ENCODE data around the gene ESPN.
"Not testable (repeated sequence)": the region's sequence is repeated elsewhere in the genome, so short reads cannot be mapped to it uniquely, and the experiment has no call there.

ESPN gene

DNA sequence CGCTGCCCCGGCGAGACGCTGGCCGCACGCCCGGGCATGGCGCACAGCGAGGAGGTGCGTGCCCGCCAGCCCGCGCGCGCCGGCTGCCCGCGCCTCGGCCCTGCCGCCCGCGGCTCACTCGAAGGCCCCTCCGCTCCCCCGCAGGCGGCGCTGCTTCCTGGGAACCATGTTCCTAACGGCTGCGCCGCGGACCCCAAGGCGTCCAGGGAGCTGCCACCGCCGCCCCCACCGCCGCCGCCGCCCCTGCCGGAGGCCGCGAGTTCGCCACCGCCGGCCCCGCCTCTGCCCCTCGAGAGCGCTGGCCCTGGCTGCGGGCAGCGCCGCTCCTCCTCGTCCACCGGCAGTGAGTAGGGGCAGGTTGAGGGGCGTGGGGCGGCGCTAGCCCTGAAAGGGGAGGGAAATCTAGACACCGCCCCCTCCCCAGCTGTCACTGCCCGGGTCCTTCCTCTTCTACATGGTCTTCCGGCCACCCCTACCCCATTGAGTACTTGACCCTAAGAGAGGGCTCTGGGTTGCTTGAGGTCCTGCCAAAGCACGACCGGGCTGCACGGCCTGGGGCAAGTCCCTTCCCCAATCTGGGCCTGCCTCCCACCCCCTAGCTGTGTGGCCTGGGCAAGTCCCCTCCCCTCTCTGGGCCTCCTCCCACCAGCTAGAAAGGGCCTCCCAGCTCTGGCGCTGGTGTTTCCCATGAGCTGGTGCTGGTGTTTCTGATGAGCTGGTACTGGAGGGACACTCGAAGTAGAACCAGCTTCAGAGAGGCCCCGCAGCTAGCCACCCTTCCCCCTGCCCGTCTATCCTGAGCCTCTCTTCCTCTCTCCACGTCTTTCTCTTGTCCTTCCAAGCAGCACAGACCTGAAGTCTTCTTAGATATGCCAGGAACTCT, 24.4 kb downstream of the ESPN start:
- DNase-seq = no peak

DNA sequence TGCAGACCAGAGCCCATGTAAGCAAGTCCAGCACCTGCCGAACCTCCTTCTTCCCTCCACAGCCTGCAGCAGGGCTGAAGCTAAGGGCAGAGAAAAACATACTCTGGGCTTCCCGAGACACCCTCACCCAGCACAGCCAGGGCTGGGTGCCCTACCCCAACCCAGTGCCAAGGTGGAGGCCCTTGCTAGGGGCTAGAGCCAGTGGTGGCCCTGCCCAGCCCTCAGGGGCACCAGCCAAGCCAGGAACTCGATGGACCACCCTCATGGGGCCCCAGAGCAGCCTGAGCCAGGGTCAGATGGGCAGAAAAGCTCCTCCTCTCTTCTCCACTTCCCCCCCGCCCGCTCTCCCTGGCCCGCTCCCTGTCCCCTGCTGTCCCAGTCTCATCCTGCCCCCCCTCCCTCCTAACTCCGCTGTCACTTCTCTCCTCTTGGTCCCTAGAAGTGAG, 25.5 kb downstream of the ESPN start:
- DNase-seq = no peak

DNA sequence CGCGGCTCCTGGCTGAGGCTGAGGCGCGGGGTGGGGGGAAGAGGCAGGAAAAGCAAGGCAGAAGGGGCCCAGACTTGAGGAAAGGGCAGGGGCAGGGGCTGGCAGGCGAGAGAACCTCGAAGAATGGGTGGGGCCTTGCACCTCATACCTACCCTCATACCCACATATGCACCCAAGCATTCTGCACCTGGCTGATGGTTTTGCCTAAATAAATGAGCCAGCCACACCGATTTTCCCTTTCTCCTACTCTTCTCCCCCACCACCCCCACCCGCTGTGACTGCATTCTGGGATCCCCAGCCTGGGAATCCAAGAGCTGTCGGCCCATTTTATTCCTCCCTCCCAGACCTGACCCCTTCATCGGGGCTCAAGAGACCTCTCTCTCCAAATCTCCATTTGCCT, 25.9 kb downstream of the ESPN start:
- DNase-seq = not testable (repeated sequence)

DNA sequence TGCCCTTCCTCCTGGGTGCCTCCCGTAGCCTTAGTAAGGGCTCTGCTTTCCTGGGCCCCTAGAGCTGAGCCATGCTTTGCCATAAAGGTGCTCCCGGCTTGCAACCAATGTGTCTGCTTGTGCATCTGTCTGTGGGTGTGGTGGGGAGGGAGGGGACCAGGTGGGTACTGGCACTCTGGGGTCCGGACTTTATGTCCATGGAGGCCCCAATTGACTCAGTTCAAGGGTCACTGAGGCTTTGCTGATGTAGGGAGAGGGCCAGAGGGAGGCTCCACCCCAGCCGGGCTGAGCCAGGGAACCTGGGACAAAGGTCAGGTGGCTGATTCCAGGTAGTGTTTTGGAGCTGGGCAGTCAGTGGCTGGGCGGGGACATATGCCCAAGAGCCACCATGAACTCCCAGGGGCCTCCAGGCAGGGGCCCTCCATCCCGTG, 26.4 kb downstream of the ESPN start:
- no peak for DNase-seq

DNA sequence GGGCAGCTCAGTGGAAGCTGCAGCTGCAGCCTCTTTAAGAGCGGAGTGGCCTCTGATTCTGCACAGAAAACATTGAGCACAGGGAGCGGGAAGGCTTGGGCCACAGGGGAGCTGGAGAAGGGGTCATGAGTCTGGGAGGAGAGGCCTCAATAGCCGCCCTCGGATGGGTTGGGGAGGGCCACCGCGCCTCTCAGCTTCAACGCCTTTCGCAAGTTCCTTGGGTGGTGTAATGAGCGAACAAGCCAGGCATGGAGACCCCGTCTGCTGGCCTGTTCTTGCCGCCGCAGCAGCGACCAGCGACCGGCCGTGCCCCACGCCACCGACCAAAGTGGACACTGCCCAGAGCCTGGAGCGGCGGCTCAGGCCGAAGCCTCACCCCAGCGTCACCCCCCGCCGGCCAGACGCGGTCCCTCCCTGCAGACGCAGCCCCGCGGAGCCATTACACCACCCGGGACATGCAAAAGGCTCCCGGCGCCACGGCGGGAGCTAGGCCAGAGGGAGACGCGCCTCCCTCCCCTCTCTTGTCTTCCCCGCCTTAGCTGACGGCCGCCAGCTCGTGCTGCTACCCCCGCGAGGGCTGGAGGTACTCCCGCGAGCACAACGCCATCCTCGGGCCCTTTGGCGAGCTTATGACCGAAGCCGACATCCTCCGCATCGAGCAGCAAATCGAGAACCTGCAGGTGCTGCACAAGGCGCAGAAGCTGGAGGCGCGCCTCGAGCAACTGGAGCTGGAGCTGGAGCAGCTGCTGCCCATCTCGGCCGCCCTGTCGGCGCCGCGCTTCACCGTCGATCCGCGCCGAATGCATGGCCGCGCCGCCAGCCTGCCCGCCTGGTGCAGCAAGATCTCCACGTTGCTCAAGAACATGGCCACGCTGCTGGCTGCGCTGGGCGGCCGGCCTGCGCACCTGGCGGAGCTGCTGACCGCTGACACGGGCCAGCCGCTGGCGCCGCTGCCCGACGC, 29.6 kb downstream of the ESPN start:
- not testable (repeated sequence) for DNase-seq

DNA sequence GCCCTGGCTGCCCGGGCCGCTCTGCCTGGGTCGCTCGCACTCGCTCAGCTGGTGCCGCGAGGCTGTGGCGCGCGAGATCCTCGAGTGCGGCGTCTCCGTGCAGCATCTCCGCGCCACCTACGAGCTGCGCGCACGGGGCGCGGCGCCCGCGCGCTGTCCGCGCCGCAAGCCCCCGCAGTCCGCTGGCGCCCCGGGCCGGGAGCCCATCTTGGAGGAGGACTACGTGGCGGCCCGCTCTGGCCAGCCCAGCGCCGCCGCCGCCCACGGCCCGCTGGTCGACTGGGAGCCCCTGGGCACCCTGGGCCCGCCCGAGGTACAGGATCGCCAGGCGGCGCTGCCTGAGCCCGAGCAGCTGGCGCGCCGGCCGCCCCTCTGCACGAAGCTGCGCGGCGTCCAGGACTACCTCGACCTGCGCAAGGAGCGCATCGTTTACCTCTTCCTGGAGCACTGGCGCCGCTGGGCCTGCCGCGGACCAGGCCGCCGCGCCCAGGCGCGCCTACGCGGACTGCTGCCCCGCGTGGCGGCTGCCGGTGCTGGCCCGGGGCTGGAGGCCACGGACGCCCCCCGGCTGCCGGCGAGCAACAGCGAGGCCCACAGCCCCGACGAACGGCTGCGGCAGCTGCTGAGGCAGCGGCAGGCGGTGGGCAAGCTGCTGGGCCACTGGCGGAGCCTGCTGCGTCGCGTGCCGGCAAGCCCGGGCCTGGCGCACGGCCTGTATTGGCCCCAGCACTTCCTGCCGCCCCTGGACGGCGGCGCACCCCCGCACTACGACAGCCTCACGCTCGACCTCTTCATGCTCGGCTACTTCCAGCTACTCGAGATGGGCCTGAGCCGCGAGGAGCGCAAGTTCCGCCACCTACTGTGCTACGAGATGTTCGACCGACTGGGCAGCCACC, 30.5 kb downstream of the ESPN start:
- DNase-seq = peak in 1 of 4 experiments; percentile 17

DNA sequence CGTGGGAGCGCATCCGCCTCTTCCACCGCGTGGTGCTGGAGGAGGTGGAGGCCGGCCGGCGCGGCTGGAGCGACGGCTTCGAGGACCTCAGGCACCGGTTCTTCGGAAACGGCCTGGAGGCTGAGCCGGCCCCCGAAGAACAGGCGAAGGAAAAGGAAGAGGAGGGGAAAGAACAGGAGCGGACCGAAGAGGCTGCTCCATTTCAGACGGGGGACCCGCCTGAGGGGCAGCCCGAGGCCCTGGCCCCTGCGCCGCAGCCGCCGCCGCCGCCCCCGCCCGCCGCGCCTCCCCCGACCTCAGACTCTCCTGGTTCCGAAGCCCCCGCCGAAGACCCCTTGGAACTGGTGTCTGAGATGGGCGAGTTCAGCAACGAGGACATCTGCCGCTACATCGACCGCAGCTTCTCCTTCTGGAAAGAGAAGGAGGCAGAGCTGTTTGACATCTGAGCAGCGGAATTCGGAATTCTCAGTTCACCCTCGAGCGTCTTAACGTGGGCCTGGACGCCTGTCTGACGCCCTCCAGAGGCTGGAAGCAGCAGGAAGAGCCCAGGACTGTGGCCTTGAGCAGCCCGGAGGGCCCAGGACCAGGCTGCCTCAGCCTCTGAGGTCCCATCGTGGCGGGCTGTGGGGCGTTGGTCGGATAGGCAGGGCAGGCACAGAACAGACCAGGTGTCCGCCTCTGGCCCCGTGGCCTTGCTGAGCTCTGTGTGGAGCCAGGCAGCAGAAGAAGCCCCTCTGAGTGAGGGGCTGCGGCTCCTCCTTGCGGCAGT, 31.4 kb downstream of the ESPN start:
- not testable (repeated sequence) for DNase-seq

DNA sequence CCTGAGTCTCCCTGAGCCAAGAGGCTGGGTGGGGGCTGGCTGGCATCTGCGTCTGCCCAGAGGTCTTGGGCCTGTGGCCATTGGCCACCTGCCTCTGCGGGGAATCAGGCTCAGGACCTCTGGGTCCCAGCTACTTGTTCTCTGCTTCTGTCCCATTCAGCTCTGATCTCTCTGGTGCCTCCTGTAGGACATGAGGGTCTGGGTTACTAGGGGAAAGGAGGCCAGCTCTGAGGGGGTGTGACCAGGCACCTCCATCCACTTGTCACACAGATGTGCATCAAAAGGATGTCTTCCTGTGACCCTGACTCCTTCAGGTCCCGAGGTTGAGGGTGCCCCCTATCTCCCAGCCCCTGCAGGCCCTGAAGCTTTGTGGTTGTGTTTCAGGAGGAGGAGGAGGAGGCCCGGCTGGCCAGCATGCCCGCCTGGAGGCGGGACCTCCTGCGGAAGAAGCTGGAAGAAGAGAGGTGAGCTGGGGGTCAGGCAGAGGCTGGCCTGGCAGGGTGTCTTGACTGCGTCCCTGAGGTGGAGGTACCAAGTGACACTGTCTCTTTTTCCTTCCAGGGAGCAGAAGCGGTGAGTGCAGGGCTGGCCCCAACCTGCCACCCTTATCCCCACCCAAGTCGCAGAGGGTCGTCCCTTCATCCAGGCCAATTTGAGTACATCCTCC, 32.4 kb downstream of the ESPN start:
- no peak for DNase-seq

DNA sequence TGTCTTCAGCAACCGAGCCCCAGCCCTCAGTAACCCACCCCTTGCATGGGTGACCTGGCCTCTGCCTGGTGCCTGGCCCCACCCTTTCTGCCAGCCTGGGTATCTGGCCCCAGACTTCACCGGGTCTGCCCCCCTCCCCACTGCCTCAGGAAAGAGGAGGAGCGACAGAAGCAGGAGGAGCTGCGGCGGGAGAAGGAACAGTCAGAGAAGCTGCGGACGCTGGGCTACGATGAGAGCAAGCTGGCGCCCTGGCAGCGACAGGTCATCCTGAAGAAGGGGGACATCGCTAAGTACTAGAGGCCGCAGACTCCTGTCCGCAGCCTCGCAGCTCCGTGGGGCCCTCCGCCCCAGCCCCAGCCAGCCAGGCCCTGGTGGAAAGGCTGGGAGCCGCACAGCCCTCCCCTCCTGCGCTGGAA, 35.3 kb downstream of the ESPN start:
- peak in 2 of 4 experiments; percentile 44 to 47 for DNase-seq

DNA sequence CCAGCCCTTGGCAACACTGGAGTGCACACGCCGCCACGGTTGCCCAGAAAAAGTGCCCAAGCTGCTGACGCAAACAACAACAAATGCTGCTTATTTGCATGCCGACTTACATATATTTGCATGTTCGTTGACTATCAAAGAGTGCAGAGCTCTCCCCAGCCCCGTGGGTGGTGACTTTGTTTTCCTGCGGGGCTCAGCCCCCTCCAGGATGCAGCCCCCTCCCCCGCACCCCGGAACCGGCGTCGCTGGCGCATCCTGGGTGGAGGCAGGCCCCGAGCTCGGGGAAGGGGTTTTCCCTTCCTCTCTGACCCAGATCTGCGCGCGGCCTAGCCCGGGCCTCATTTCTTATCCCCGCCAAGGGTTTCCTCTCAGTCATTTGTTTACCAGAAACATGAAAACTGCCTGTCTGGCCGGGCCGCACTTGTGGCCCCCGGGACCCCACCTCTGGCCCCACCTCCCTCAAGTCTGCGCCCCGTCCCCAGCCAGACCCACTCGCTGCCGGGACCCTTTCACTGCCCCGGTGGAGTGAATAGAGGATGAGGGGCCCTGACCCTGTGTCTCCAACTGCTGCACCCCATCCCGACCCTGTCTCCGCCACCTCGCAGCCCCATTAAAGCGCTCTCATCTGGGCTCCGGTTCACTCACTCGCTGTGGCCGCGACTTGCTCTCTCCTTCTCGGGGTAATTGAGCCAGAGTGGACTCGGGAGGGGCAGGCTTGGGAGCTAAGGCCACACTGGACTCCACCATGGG, 35.9 kb downstream of the ESPN start:
- peak; percentile 39 to 87 (median 68) for DNase-seq

DNA sequence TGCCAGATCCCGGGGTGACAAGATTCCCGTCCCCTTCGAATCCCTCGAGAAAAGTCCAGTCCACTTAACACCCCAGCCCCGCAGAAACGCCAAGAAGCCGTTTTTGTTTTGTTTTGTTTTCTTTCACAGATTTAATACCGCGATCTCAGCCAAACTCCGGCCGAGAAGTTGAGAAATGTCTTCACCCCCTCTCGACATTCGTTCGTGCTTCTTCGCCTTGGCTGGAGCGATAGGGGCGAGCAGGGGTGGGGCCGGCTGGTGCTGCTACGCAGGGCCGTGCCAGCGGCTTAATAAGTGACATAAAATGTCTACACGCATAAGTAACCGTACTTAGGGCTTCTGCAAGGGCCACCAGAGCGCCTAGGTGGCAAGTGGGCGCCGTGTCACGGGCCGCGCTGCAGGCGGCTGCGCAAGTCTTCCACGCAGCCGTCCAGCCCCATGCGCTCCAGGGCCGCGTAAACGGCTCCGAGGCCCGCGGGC, 36.5 kb downstream of the ESPN start:
- DNase-seq = no peak

DNA sequence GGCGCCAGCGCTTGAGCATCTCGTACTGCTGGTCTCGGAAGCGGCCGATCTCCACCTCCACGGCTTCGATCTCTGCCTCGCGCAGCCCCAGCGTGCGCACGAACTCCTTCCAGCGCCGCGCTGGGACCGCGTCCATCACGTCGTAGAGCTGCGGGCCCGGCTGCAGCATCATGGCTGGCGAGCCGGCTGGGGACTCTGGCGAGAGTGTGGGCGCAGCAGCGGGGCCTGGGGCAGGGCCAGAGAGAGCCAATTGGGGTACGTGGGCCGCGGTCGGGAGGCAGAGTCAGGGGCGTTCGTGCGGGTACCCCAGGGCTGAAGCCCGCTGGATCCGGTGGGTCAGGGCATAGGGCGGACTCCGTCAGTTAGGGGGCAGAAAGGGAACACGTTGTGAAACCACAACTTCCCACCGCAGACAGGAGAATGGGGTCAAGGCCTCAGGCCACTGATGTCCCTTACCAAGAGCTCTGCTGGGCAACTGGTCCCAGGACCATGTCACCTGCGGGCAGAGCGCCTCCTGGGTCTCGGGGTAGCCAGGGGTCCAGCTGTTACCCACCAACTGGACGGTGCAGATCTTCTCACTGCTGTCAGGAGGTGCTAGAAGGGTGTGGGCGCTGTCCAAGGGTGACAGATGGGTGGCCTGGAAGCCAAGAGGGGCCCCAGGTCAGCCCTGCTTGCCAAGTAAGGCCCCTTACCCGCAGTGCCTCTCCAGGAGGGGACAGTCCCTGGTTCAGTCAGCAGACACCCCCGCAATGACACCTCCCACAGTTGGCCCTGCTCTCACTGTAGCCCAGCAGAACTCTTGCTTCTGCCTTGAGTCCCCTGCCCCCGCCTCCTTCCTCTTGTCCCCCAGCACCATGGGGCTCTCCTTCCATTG, 37.2 kb downstream of the ESPN start:
- no peak for DNase-seq

DNA sequence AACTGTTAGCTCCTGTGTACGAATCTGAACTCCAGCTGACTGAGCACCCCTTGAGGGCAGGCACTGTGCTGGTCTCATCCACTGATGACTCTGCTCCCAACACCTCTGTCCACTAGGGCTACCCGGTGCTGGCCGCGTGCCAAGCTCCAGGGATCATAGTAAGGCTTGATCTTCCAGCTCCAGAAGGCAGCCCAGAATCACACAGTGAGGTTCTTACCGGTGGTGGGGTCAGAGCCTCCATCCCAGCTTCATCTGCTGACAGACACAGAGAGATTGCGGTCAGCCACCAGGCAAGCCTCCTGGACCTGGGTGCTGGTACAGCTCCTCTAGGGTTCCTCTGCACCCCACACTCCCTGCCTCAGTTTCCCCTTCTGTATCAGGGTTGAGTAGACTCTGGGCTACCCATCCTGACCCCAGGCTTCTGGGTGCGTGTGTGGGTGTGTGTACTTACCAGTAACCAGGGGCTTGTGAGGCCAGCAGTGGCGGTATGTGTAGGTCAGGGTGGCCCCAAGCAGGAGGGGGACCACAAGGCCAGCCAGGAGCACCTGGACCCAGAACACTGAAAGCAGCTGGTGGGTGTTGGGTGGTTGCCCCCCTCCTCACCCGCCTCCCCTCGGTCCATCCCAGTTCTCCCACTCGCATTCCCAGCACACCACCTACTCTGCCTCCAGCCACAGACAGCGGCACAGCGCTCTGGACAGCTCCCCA, 38.0 kb downstream of the ESPN start:
- no peak for DNase-seq

DNA sequence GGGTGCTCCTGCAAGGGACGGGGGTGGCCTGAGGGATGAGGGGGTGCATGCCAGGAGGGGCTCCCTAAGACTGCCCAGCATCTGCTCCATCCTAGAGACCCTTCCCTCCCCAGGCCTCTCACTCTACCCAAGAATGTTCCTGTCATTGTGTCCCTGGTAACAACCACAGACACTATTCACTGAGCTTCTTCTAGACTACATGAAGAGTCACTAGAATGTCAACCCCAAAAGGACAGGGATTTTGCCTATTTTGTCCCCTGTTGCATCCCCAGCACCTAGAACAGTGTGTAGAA, 38.5 kb downstream of the ESPN start:
- DNase-seq = no peak

DNA sequence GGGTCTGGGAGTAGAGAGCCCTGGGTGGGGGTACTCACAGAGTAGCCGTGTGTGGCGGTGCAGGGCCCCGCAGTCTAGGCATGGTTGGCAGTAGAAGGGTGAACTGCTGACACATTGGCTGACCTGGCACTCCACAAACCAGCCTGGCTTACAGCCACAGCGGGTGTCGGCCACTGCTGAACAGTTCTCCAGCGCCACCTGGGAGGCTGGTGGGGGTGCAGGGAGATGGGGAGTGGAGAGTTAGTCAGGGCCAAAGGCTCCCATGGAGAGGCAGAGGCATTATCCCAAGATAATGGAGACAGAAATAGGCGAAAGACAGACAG, 39.9 kb downstream of the ESPN start:
- no peak for DNase-seq

DNA sequence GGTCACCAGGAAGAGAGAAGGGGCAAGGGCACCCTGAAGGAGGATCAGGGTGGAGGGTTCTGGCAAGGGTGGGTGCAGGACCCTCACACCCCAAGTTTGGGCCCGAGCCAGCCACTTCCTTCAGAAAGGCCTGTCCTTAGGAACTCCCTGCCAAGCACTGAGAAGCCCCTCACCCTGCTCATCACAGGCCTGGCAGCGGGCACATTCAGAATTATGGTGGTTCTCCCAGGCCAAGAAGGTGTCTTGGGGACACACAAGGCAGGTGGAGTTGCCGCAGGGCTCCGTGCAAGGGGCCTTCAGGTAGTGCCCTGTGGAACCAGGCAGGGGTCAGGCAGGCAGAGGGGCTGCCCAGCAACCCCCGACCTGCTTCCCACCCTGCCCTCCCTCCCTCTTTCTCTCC, 40.3 kb downstream of the ESPN start:
- DNase-seq = no peak

DNA sequence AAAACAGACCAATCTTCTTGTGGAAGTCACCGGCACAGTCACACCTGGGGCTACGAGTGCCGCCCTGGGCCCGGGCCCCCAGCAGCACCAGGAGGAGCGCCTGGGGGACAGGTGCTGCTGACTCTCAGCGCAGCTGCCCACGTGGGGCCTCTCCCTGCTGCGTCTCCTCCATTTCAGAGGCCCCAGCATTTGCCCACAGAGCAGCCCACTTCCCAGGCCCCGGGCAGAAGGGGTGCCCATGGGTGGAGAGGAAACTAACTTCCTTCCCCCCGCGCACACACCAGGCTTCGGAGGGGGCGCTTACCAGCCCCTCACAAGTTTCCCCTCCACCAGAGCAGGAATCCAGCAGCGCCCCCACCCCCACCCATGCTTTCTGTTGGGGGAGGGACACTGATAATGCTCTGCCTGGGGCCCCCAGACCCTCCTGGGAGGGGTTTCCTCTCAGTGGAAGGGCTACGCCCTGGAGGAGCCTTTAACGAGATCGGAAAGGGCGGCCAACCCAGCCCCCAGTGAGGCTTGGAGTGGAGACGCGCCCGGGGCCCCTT, 41.0 kb downstream of the ESPN start:
- DNase-seq = peak in 3 of 4 experiments; percentile 20 to 55 (median 46)

DNA sequence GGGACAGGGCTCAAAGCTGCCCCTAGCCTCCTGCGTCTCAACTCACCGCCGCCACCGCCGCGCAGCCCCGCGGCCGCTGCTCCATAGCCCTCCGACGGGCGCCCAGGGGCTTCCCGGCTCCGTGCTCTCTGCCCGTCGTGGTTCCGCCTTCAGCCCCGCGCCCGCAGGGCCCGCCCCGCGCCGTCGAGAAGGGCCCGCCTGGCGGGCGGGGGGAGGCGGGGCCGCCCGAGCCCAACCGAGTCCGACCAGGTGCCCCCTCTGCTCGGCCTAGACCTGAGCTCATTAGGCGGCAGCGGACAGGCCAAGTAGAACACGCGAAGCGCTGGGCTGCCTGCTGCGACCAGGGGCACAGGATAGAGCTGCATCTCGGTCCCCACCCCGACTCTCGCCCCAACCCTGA, 41.4 kb downstream of the ESPN start, which contains the start of gene TNFRSF25:
Gene TNFRSF25, minus strand, starts transcription at position 151 of the 400 bp plus-strand sequence. Its CDS starts 66 bp downstream, at position 85.
- DNase-seq = peak in 3 of 4 experiments; percentile 33 to 56 (median 44)

All from activated naive CD4-positive, alpha-beta T cell (primary cell).